HT-29 (cell line): ENCODE results near the gene TBXA2R. TPM values are rescaled to one million over a fixed set of nuclear protein-coding genes. Genes with fewer than 3 reads are reported as not detected.
A peak's percentile ranks its signal among the peaks of the same experiment; 100 is the strongest.

ENCODE experiments used
- DNase-seq: peaks from one replicate; pipeline ENCODE4 v3.0.0-alpha.2; 2015; ENCODE audit warnings: low spot score
- small RNA-seq: library from RNA; depleted of rRNA; stranded (forward); fragments of <200 nt; gene quantifications from one replicate; pipeline ENCODE3, GENCODE V24; 2014
- total RNA-seq: library from RNA; depleted of rRNA; stranded (reverse); fragments of >200 nt; shearing (Covaris generic); gene quantifications from 2 replicates; pipeline ENCODE4 v1.2.3, GENCODE V29; 2014; rRNA removed

Gene TBXA2R
- total RNA-seq, 1 experiment from 2014 or later: not detected

- no peak for DNase-seq
These were observed 50.8 kb downstream of the TBXA2R start for GRCh38 chr19:3555653-3556422.

DNA sequence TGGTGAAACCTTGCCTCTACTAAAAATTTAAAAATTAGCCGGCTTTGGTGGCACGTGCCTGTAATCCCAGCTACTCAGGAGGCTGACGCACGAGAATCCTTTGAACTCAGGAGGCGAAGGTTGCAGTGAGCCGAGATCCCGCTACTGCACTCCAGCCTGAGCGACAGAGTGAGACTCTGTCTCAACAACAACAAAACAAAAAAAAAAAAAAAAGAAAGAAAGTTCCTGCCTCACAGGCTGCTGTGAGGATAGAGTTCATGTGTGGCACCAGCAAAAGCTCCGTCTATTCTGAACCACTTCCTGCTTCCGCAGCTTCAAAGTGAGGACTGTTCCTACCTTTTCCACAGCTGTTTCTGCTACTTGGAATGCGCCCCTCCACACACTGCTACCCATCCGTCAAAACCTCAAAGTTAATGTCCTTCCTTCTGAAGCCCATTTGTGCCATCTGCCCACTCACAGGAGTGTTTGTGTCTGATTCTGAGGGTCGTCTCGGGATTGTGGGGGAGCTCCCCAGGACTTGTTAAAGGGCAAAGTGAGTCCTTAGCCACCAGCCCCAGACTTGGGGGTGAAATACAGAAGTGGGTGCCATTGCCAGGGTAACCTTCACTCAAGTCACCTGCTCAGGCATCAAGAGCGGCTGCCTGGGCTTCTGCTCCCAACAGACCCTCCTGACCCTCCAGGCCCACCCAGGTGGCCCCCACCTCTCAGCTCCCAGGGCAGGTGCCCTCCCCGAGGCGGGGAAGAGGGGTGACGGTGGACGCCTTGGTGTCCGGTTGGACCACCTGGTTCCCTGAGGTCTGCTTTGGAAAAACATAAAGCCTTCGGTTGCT is 52.2 kb downstream of the TBXA2R start:
- no peak for DNase-seq

- no peak for DNase-seq
These were observed 54.9 kb downstream of the TBXA2R start for GRCh38 chr19:3551792-3552095.

DNA sequence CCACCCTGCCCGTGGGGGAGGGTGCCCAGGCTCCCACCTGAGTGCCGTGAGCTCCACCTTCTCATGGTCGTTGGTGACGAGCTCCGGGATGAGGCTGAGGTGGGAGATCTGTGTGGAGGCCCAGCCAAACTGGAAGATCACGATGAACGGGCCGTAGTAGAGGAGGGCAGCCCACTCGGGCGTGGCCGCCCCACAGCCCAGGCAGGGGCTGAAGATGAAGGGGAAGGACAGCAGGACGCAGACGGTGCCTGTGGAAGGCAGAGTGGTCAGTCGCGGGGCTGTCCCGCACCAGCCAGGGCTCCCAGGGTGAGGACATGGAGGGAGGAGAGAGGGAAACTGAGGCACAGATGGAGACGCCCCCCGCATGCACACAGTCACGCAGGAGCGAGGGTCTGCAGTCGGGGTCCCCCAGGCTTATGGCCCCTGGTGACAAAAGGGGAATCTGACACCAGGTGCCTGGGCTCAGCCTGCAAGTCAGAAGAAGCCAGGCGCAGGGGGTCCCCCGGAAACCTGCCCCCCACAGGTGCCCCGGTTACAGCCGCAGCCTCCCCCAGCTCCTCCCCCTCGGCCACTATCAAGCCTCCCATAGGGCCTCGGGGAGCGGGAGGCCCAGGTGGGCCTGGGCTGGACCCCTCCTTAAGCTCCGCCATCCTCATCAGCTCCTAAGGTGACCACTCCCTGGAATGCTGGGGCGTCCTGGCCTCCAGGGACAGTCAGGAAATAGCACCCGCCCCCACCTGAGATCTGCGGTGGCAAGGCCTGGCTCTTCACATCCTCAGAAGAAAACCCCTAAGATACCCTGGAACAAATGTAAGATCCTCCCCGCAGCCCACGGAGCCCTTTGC is 55.5 kb downstream of the TBXA2R start:
- DNase-seq: no peak

DNA sequence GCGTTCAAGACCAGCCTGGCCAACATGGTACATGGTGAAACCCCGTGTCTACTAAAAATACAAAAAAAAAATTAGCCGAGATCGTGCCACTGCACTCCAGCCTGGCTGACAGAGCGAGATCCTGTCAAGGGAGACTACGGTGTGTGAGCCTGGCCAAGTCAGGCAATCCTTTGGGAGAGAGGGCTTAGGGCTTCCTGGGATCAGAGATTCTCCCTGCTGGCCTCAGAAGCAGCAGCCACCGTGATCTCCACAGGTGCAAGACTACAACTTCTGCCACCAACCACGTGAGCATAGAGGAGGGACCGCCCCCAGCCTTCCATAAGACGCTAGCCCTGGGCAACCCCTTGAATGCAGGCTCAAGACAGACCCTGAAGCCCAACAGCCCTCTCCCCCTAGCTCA is 56.9 kb downstream of the TBXA2R start:
- DNase-seq: no peak

GRCh38 chr19:3548606-3549005 is 58.1 kb downstream of the TBXA2R start:
- DNase-seq: no peak

DNA sequence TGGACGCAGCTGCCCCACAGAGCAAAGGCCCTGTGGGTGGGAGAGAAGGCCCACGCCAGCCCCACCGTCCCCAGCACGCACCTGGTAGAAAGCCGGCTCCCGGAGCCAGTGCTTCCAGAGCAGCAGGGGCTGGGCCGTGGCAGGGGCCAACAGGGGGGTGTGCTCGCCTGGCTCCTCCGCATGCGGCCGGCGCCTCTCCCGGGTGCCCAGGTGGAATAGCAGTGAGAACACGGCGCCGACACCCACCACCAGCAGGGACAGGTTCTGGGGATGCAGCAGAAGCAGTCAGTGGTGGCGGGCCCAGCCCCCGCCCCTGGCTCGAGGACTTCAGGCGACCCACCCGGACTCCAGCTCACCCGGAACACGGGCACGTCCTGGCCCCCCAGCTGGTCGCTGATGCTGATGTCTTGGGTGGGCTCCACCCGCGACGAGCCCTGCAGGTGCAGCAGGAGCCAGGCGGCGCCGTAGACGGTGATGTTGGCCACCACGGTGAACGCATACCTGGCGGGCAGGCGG is 58.9 kb downstream of the TBXA2R start:
- no peak for DNase-seq

DNA sequence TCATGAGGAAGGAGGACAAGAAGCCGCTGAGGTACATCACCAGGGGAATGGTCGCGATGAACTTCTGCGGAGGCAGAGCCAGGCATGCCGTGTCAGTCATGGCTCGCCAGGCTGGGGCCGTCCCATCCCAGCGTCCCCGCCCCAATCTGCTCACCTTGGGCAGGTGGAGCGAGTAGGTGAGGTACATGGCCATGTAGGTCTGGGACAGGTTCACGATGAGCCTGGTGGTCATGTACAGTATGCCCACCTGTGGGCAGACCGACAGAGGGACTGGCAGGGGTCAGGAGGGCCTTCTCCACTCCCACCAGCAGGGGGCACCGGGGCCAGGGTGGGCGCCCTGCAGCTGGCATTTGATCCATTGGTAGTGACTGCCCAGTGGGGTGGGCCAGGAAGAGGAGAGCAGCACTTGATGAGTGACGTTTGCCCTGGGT is 59.4 kb downstream of the TBXA2R start:
- no peak for DNase-seq

GRCh38 chr19:3546119-3546518 is 60.6 kb downstream of the TBXA2R start:
- no peak for DNase-seq

DNA sequence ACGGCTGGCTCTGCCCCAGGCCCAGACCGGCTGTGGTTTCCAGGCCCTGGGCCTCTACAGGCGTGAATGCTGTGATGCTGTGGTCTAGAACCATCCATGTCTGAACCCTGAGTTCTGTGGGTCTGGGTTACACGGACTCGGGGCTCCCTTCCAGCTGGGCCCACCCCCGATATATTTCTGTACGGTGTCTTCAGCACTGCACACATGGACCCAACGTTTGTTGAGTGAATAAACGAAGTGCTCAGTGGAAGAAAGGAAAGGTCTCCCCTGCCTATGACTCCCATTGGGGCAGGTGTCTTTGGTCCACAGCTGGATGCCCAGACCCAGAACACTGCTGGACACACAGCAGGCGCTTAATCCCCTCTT is 61.0 kb downstream of the TBXA2R start:
- no peak for DNase-seq

DNA sequence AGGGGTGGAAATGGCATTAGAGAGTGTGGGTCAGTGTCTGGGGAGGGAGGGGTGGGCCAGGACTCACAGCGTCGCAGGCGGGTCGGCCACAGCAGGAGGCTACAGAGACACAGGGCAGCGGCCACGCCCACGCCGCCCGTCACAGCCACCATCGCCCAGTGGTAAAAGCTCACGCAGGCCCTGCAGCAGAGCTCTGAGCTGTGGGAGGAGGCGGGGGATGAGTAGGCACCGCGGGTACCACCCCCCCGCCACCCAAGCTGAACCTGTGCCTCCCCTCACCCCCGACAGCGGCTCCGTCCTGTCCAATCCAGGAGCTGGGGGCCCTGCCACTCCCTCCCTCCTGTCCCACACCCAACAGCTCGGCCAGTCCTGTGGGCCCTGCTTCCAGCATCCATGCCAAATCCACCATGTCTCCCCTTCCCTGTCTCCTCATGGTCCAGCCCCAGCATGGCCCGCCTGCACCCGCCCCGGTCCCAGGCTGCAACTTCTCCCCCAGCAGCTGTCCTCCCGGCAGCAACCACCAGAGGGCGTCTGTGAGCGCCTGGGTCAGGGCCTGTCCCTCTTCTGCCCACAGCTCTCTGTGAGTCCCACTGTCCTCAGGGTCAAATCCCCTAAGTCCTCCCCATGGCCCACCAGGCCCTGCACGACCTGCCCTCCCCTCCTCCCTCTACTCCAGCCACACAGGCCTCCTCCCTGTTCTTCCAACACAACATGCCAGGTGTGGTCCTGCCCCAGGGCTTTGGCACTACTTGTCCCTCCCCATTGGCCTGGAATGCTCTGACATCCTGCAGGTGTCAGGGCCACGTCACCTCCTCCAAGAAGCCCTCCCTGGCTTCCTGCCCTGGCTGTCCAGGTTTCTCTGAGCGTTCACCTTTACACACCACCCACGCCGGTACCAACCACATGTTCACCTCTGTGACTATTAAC is 61.7 kb downstream of the TBXA2R start:
- peak; percentile 56 for DNase-seq

Small RNAs within 50 kb of the gene (small RNA-seq; reads per million reads assigned to genes)
- gene AC005786.1: not detected

Other genes starting within 250 kb of the TBXA2R start
- gene NFIC, start 240.3 kb downstream of the TBXA2R start, total RNA-seq: 23.1 and 34.2 TPM in 2 replicates
- 0.58 and 2.5 TPM in 2 replicates for gene SMIM24, start 126.3 kb downstream of the TBXA2R start, total RNA-seq
- 0.60 and 1.4 TPM in 2 replicates for gene SMIM44, start 123.4 kb downstream of the TBXA2R start, total RNA-seq
- gene DOHH, start 106.2 kb downstream of the TBXA2R start, total RNA-seq: 46.8 and 52.8 TPM in 2 replicates
- 49.8 and 62.5 TPM in 2 replicates for gene FZR1, start 100.6 kb downstream of the TBXA2R start, total RNA-seq
- gene TEKTIP1, start 67.7 kb downstream of the TBXA2R start, total RNA-seq: not detected in 2 replicates
- gene MFSD12, start 49.3 kb downstream of the TBXA2R start, total RNA-seq: 177 and 185 TPM in 2 replicates
- 120 and 152 TPM in 2 replicates for gene HMG20B, start 33.9 kb downstream of the TBXA2R start, total RNA-seq
- not detected in 2 replicates for gene GIPC3, start 21.4 kb downstream of the TBXA2R start, total RNA-seq
- gene CACTIN, start 19.9 kb upstream of the TBXA2R start, total RNA-seq: 54.7 and 55.5 TPM in 2 replicates
- 18.0 and 18.9 TPM in 2 replicates for gene PIP5K1C, start 93.6 kb upstream of the TBXA2R start, total RNA-seq
- 127 and 139 TPM in 2 replicates for gene TJP3, start 101.5 kb upstream of the TBXA2R start, total RNA-seq
- gene APBA3, start 154.8 kb upstream of the TBXA2R start, total RNA-seq: 31.4 TPM in 2 replicates
- 50.7 and 59.5 TPM in 2 replicates for gene MRPL54, start 155.8 kb upstream of the TBXA2R start, total RNA-seq
- not detected in 2 replicates for gene RAX2, start 165.4 kb upstream of the TBXA2R start, total RNA-seq
- 0.92 TPM in 1 of 2 replicates, not detected in the other for gene MATK, start 179.5 kb upstream of the TBXA2R start, total RNA-seq